ENCODE data around the gene ANKRD34B. TPM values are rescaled to one million over a fixed set of nuclear protein-coding genes. Genes with fewer than 3 reads are reported as not detected.

Gene ANKRD34B
- total RNA-seq, 1 experiment from 2014 or later = 1.6 TPM

DNA sequence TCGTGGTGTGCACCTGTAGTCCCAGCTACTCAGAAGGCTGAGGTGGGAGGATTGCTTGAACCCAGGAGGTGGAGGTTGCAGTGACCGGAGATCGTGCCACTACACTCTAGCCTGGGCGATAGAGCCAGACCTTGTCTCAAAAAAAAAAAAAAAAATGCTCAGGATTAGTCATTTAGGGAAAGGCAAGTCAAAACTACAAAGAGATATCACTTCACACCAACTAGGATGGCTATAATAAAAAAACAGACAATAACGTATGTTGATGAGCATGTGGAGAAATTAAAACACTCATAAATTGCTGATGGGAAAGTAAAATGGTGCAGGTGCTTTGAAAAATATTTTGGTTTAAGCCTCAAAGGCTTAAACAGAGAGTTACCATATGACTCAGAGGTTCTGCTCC lies 6.3 kb upstream of the ANKRD34B start:
- TF ChIP-seq, protein P1, sequence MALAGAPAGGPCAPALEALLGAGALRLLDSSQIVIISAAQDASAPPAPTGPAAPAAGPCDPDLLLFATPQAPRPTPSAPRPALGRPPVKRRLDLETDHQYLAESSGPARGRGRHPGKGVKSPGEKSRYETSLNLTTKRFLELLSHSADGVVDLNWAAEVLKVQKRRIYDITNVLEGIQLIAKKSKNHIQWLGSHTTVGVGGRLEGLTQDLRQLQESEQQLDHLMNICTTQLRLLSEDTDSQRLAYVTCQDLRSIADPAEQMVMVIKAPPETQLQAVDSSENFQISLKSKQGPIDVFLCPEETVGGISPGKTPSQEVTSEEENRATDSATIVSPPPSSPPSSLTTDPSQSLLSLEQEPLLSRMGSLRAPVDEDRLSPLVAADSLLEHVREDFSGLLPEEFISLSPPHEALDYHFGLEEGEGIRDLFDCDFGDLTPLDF (CRISPR knock-in tag; IDR thresholded peaks at IDR 0.05) = no peak
- TF ChIP-seq NR3C1 (CRISPR knock-in tag; conservative IDR thresholded peaks at IDR 0.05; ENCODE audit: low read depth) (no peak), FOXP1 (CRISPR knock-in tag; IDR thresholded peaks at IDR 0.05; ENCODE audit: borderline replicate concordance) (no peak), NFATC4 (CRISPR knock-in tag; IDR thresholded peaks at IDR 0.05) (no peak), MXD4 (CRISPR knock-in tag; IDR thresholded peaks at IDR 0.05; ENCODE audit: borderline replicate concordance) (no peak), NR1H2 (CRISPR knock-in tag; IDR thresholded peaks at IDR 0.05) (no peak), ZNF423 (CRISPR knock-in tag; IDR thresholded peaks at IDR 0.05) (no peak), CREM (CRISPR knock-in tag; IDR thresholded peaks at IDR 0.05) (no peak), TEAD1 (CRISPR knock-in tag; IDR thresholded peaks at IDR 0.05) (no peak), ESRRA (CRISPR knock-in tag; IDR thresholded peaks at IDR 0.05; ENCODE audit: borderline replicate concordance) (no peak), ZNF416 (CRISPR knock-in tag; IDR thresholded peaks at IDR 0.05) (no peak), ATF1 (CRISPR knock-in tag; IDR thresholded peaks at IDR 0.05) (no peak), ZNF263 (CRISPR knock-in tag; IDR thresholded peaks at IDR 0.05; ENCODE audit: low read depth) (no peak), TCF7 (CRISPR knock-in tag; IDR thresholded peaks at IDR 0.05; ENCODE audit: low read depth) (no peak)
- TF ChIP-seq, protein P2, sequence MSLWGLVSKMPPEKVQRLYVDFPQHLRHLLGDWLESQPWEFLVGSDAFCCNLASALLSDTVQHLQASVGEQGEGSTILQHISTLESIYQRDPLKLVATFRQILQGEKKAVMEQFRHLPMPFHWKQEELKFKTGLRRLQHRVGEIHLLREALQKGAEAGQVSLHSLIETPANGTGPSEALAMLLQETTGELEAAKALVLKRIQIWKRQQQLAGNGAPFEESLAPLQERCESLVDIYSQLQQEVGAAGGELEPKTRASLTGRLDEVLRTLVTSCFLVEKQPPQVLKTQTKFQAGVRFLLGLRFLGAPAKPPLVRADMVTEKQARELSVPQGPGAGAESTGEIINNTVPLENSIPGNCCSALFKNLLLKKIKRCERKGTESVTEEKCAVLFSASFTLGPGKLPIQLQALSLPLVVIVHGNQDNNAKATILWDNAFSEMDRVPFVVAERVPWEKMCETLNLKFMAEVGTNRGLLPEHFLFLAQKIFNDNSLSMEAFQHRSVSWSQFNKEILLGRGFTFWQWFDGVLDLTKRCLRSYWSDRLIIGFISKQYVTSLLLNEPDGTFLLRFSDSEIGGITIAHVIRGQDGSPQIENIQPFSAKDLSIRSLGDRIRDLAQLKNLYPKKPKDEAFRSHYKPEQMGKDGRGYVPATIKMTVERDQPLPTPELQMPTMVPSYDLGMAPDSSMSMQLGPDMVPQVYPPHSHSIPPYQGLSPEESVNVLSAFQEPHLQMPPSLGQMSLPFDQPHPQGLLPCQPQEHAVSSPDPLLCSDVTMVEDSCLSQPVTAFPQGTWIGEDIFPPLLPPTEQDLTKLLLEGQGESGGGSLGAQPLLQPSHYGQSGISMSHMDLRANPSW (CRISPR knock-in tag; conservative IDR thresholded peaks at IDR 0.05; ENCODE audit: low read depth) = no peak
- TF ChIP-seq, protein P3, sequence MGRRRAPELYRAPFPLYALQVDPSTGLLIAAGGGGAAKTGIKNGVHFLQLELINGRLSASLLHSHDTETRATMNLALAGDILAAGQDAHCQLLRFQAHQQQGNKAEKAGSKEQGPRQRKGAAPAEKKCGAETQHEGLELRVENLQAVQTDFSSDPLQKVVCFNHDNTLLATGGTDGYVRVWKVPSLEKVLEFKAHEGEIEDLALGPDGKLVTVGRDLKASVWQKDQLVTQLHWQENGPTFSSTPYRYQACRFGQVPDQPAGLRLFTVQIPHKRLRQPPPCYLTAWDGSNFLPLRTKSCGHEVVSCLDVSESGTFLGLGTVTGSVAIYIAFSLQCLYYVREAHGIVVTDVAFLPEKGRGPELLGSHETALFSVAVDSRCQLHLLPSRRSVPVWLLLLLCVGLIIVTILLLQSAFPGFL (CRISPR knock-in tag; IDR thresholded peaks at IDR 0.05; ENCODE audit: borderline replicate concordance) = no peak
- TF ChIP-seq, protein P4, sequence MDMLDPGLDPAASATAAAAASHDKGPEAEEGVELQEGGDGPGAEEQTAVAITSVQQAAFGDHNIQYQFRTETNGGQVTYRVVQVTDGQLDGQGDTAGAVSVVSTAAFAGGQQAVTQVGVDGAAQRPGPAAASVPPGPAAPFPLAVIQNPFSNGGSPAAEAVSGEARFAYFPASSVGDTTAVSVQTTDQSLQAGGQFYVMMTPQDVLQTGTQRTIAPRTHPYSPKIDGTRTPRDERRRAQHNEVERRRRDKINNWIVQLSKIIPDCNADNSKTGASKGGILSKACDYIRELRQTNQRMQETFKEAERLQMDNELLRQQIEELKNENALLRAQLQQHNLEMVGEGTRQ (CRISPR knock-in tag; IDR thresholded peaks at IDR 0.05) = no peak
- Mint-ChIP-seq H3K4me3 (no peak overlapping the region), H3K27ac (no peak overlapping the region), H3K27me3 (ENCODE audit: low read depth) (peaks cover 73% of the 10 kb centered on the region), H3K9me3 (peaks cover 8% of the 10 kb centered on the region), H3K36me3 (0 out of 2 replicates have a peak, but pooled peaks cover 2% of the 10 kb centered on the region), H3K4me1 (0 out of 2 replicates have a peak, but pooled peaks cover 4% of the 10 kb centered on the region)
- DNase-seq (ENCODE audit: low spot score) (no peak), ATAC-seq (no peak)
- ChIA-PET CTCF (no interaction called here), POLR2A (no interaction called here)

DNA sequence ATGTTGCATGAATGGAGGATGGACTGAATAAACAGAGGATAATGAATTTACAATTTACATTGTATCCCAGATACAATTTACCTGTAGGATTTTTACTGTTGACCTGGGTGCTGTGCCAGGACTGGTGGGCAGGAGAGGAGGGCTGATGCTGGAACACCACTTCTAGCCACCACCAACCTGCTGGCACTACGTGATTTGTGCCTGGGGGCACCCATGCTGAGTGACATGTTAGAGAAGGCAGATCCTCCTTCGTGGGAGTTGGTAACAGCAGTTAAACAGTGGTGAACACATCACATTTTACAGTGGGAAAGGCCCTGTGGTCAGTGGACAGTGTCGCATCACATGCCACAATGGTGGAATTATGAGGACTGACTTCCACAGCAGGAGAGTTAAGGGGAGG lies 3.0 kb upstream of the ANKRD34B start:
- 0 out of 2 replicates have a peak, but pooled peaks cover 2% of the 10 kb centered on the region for H3K36me3 Mint-ChIP-seq
- ChIA-PET CTCF (no interaction called here), POLR2A (no interaction called here)
- H3K27me3 Mint-ChIP-seq (ENCODE audit: low read depth) = peaks cover 92% of the 10 kb centered on the region
- no peak overlapping the region for H3K4me3 Mint-ChIP-seq
- DNase-seq (ENCODE audit: low spot score) (no peak), ATAC-seq (no peak)
- H3K9me3 Mint-ChIP-seq = peaks cover 8% of the 10 kb centered on the region
- H3K4me1 Mint-ChIP-seq = peaks cover 9% of the 10 kb centered on the region; the same call in 1 of the 2 replicates
- no peak overlapping the region for H3K27ac Mint-ChIP-seq
- TF ChIP-seq NR1H2 (CRISPR knock-in tag; IDR thresholded peaks at IDR 0.05) (no peak), NFE2L1 (CRISPR knock-in tag; IDR thresholded peaks at IDR 0.05) (no peak), GABPB1 (CRISPR knock-in tag; IDR thresholded peaks at IDR 0.05) (no peak), TCF7 (CRISPR knock-in tag; IDR thresholded peaks at IDR 0.05; ENCODE audit: low read depth) (no peak), SMAD3 (CRISPR knock-in tag; IDR thresholded peaks at IDR 0.05; ENCODE audit: borderline replicate concordance) (no peak), CBFB (CRISPR knock-in tag; IDR thresholded peaks at IDR 0.05; ENCODE audit: low read depth) (no peak)
- TF ChIP-seq, protein P5, sequence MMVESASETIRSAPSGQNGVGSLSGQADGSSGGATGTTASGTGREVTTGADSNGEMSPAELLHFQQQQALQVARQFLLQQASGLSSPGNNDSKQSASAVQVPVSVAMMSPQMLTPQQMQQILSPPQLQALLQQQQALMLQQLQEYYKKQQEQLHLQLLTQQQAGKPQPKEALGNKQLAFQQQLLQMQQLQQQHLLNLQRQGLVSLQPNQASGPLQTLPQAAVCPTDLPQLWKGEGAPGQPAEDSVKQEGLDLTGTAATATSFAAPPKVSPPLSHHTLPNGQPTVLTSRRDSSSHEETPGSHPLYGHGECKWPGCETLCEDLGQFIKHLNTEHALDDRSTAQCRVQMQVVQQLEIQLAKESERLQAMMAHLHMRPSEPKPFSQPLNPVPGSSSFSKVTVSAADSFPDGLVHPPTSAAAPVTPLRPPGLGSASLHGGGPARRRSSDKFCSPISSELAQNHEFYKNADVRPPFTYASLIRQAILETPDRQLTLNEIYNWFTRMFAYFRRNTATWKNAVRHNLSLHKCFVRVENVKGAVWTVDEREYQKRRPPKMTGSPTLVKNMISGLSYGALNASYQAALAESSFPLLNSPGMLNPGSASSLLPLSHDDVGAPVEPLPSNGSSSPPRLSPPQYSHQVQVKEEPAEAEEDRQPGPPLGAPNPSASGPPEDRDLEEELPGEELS (CRISPR knock-in tag; IDR thresholded peaks at IDR 0.05) = no peak
- TF ChIP-seq, protein P6, sequence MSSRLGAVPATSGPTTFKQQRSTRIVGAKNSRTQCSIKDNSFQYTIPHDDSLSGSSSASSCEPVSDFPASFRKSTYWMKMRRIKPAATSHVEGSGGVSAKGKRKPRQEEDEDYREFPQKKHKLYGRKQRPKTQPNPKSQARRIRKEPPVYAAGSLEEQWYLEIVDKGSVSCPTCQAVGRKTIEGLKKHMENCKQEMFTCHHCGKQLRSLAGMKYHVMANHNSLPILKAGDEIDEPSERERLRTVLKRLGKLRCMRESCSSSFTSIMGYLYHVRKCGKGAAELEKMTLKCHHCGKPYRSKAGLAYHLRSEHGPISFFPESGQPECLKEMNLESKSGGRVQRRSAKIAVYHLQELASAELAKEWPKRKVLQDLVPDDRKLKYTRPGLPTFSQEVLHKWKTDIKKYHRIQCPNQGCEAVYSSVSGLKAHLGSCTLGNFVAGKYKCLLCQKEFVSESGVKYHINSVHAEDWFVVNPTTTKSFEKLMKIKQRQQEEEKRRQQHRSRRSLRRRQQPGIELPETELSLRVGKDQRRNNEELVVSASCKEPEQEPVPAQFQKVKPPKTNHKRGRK (CRISPR knock-in tag; IDR thresholded peaks at IDR 0.05; ENCODE audit: borderline replicate concordance) = no peak
- TF ChIP-seq, protein P7, sequence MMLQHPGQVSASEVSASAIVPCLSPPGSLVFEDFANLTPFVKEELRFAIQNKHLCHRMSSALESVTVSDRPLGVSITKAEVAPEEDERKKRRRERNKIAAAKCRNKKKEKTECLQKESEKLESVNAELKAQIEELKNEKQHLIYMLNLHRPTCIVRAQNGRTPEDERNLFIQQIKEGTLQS (CRISPR knock-in tag; conservative IDR thresholded peaks at IDR 0.05) = no peak
- TF ChIP-seq, protein P8, sequence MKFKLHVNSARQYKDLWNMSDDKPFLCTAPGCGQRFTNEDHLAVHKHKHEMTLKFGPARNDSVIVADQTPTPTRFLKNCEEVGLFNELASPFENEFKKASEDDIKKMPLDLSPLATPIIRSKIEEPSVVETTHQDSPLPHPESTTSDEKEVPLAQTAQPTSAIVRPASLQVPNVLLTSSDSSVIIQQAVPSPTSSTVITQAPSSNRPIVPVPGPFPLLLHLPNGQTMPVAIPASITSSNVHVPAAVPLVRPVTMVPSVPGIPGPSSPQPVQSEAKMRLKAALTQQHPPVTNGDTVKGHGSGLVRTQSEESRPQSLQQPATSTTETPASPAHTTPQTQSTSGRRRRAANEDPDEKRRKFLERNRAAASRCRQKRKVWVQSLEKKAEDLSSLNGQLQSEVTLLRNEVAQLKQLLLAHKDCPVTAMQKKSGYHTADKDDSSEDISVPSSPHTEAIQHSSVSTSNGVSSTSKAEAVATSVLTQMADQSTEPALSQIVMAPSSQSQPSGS (CRISPR knock-in tag; IDR thresholded peaks at IDR 0.05; ENCODE audit: borderline replicate concordance, low read depth) = no peak

All from WTC11 (cell line).